A549 (cell line): Measurements from ENCODE around the gene LEF1. TPM values are rescaled to one million over a fixed set of nuclear protein-coding genes. Genes with fewer than 3 reads are reported as not detected.

Experiments
- ATAC-seq, 2 experiments: fragments of 200-7000 bp in 1 of 2; fragments of >200 bp in 1 of 2; cut with Nextera tagmentation in 1 of 2; cut with Tn5 transposase in 1 of 2; 3 replicates each; pipeline versions ENCODE4 v1.8.0 to v1.9.1; 2018 to 2020; ENCODE audit warnings: mild to moderate bottlenecking in 1 of 2, moderate library complexity in 1 of 2
- CTCF ChIA-PET: fragments of 300-600 bp; sonication (Branson Sonifier 250); formaldehyde crosslinking; extraction: SDS; loops from one replicate; lab custom pipeline; 2021; ENCODE audit warnings: antibody characterized with exemption, inconsistent platforms; lab: Yijun Ruan, JAX
- POLR2A ChIA-PET: fragments of 350-600 bp; formaldehyde crosslinking; extraction: SDS; loops from one replicate; lab custom pipeline; 2021; ENCODE audit warnings: antibody characterized with exemption, inconsistent platforms; lab: Yijun Ruan, JAX
- DNase-seq, 2 experiments: peaks; one replicate each; pipeline versions ENCODE4 v3.0.0 to v3.0.0-alpha.2; 2011 to 2016; ENCODE audit warnings: low read depth in 1 of 2, low spot score in 1 of 2
- FAIRE-seq: peaks from 2 replicates; lab custom pipeline; 2011; peaks lifted over from hg19 to GRCh38; lab: Jason Lieb, UNC
- H3K27ac ChIP-seq, 2 experiments: fragments of >200 bp; sonication (Bioruptor Twin); formaldehyde crosslinking; 3 replicates each; pipeline ENCODE4 v1.5.1; 2016 to 2017
- H3K4me1 ChIP-seq: fragments of >200 bp; sonication (Bioruptor Twin); formaldehyde crosslinking; 3 replicates; pipeline ENCODE4 v1.6.1; 2016
- H3K4me2 ChIP-seq: fragments of >200 bp; sonication (Bioruptor Twin); formaldehyde crosslinking; 3 replicates; pipeline ENCODE4 v1.6.1; 2016
- H3K4me3 ChIP-seq: fragments of >200 bp; sonication (Bioruptor Twin); formaldehyde crosslinking; 3 replicates; pipeline ENCODE4 v1.5.1; 2016
- H3K9me3 ChIP-seq: fragments of >200 bp; sonication (Bioruptor Twin); formaldehyde crosslinking; 3 replicates; pipeline ENCODE4 v1.6.1; 2016
- BCL3 ChIP-seq: fragments of >200 bp; sonication (Bioruptor Twin); formaldehyde crosslinking; IDR thresholded peaks from 3 replicates; pipeline ENCODE4 v1.6.1; 2016
- CBX2 ChIP-seq: fragments of 200-600 bp; sonication (generic); IDR thresholded peaks from 2 replicates; pipeline ENCODE4 v1.6.1; 2016; ENCODE audit warnings: low read depth, mild to moderate bottlenecking, borderline replicate concordance
- CBX8 ChIP-seq: fragments of 200-600 bp; sonication (generic); IDR thresholded peaks from 2 replicates; pipeline ENCODE4 v1.6.1; 2016
- EHMT2 ChIP-seq: fragments of 200-600 bp; sonication (generic); IDR thresholded peaks from 2 replicates; pipeline ENCODE4 v1.6.1; 2016; ENCODE audit warnings: antibody characterized with exemption, low read depth, mild to moderate bottlenecking, moderate library complexity
- EP300 ChIP-seq, 2 experiments: fragments of >200 bp; sonication (Bioruptor Twin); formaldehyde crosslinking; IDR thresholded peaks; 2 replicates in 1 of 2; 3 replicates in 1 of 2; pipeline ENCODE4 v1.6.1; 2016 to 2017
- FOSB ChIP-seq: fragments of 250-450 bp; sonication (Bioruptor Pico); IDR thresholded peaks from 2 replicates; pipeline ENCODE4 v1.5.0; 2020; ENCODE audit warnings: mild to moderate bottlenecking, moderate library complexity
- FOXS1 ChIP-seq: fragments of 250-450 bp; sonication (Bioruptor Pico); IDR thresholded peaks from 2 replicates; pipeline ENCODE4 v1.5.0; 2020; ENCODE audit warnings: mild to moderate bottlenecking, moderate library complexity
- JUN ChIP-seq, 2 experiments: fragments of >200 bp; sonication (Bioruptor Twin); formaldehyde crosslinking; IDR thresholded peaks; 2 replicates in 1 of 2; 3 replicates in 1 of 2; pipeline ENCODE4 v1.6.1; 2016 to 2017
- JUNB ChIP-seq: fragments of >200 bp; sonication (Bioruptor Twin); formaldehyde crosslinking; IDR thresholded peaks from 2 replicates; pipeline ENCODE4 v1.6.1; 2016
- KDM1A ChIP-seq: fragments of 200-600 bp; sonication (generic); IDR thresholded peaks from 2 replicates; pipeline ENCODE4 v1.6.1; 2016; ENCODE audit warnings: low read depth, mild to moderate bottlenecking
- MAX ChIP-seq: IDR thresholded peaks from 2 replicates; pipeline ENCODE4 v1.6.1; 2012
- MAZ ChIP-seq: fragments of 150-350 bp; IDR thresholded peaks from 2 replicates; pipeline ENCODE4 v1.6.1; 2014; ENCODE audit warnings: antibody characterized with exemption, low read depth, low read length, borderline replicate concordance
- NPAS2 ChIP-seq: fragments of 250-450 bp; sonication (Bioruptor Pico); IDR thresholded peaks from 2 replicates; pipeline ENCODE4 v1.8.0; 2022; ENCODE audit warnings: mild to moderate bottlenecking, moderate library complexity, borderline replicate concordance
- PHF8 ChIP-seq: fragments of 200-600 bp; sonication (generic); IDR thresholded peaks from 2 replicates; pipeline ENCODE4 v1.6.1; 2016; ENCODE audit warnings: low read depth, mild to moderate bottlenecking, antibody characterized with exemption, moderate library complexity, borderline replicate concordance
- RAD21 ChIP-seq, 2 experiments: fragments of >200 bp in 1 of 2; sonication (Bioruptor Twin) in 1 of 2; formaldehyde crosslinking in 1 of 2; IDR thresholded peaks in 1 of 2; conservative IDR thresholded peaks in 1 of 2; 2 replicates in 1 of 2; 3 replicates in 1 of 2; pipeline ENCODE4 v1.6.1; 2012 to 2018; ENCODE audit warnings: inconsistent platforms in 1 of 2
- RARB ChIP-seq: fragments of 250-450 bp; sonication (Bioruptor Pico); IDR thresholded peaks from 2 replicates; pipeline ENCODE4 v1.8.0; 2021; ENCODE audit warnings: mild to moderate bottlenecking, moderate library complexity
- RNF2 ChIP-seq: fragments of 200-600 bp; sonication (generic); IDR thresholded peaks from 2 replicates; pipeline ENCODE4 v1.6.1; 2016; ENCODE audit warnings: low read depth, mild to moderate bottlenecking, antibody characterized with exemption, moderate library complexity, borderline replicate concordance
- SMC3 ChIP-seq: fragments of >200 bp; sonication (Bioruptor Twin); formaldehyde crosslinking; IDR thresholded peaks from 3 replicates; pipeline ENCODE4 v1.6.1; 2018; ENCODE audit warnings: inconsistent platforms
- TP53 ChIP-seq: fragments of 250-450 bp; sonication (Bioruptor Pico); IDR thresholded peaks from 2 replicates; pipeline ENCODE4 v1.5.0; 2021; ENCODE audit warnings: mild to moderate bottlenecking, moderate library complexity
- ZNF302 ChIP-seq: fragments of 250-450 bp; sonication (Bioruptor Pico); IDR thresholded peaks from 2 replicates; pipeline ENCODE4 v1.9.0; 2021; ENCODE audit warnings: inconsistent platforms, mild to moderate bottlenecking, moderate library complexity
- WGBS: methylation state at CpG from one replicate; pipeline ENCODE4 v1.1.6; 2017; ENCODE audit errors: missing lambda C conversion rate; 5-methylcytosine and 5-hydroxymethylcytosine counted together
- polyA plus RNA-seq, 4 experiments: library from polyadenylated mRNA; depleted of rRNA in 3 of 4; stranded (reverse); fragments of >200 nt; fragmentation: RNase III in 1 of 4; extraction: RNeasy Plus Mini Kit Qiagen cat#74134 plus additional on column Dnase treatment in 1 of 4; gene quantifications; 2 replicates in 3 of 4; 3 replicates in 1 of 4; pipeline ENCODE4 v1.2.3, GENCODE V29; 2011 to 2017
- TF ChIP-seq, protein P1 (sequence below): fragments of 200-600 bp; sonication (generic); IDR thresholded peaks from 2 replicates; pipeline ENCODE4 v1.6.1; 2016; ENCODE audit warnings: antibody characterized with exemption, mild to moderate bottlenecking, moderate library complexity
- TF ChIP-seq, protein P2 (sequence below): fragments of 250-450 bp; sonication (Bioruptor Pico); IDR thresholded peaks from 2 replicates; pipeline ENCODE4 v1.5.0; 2020; ENCODE audit warnings: low read depth, mild to moderate bottlenecking, moderate library complexity
- TF ChIP-seq, protein P3 (sequence below): fragments of >200 bp; sonication (Bioruptor Twin); formaldehyde crosslinking; IDR thresholded peaks from 3 replicates; pipeline ENCODE4 v1.5.1; 2016
- TF ChIP-seq, protein P4 (sequence below): IDR thresholded peaks from 2 replicates; pipeline ENCODE4 v1.6.1; 2012; ENCODE audit warnings: low read depth, borderline replicate concordance

LEF1 gene
- polyA plus RNA-seq, 2 of the 4 experiments (the other 2 are of a cell fraction) = not detected

DNA sequence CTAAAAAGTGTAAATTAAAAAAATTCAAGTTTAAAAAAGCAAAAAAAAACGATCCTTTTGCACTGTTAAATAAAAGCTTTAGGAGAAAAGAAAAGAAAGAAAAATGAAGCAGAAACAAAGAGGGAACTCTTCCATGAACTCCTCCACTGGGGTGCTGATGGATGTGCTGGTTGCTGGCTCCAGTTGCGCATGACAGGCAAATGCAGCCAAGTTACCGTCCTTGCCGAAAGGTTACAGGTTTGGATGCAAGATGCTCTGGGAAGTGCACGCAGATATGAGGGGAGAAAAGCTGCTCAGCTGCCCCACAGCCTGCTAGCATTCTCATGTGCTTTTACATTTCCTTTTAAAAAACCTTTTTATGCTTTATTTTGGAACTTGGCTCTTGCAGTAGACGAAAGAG is 120.6 kb downstream of the LEF1 start:
- no peak for FAIRE-seq
- TF ChIP-seq RNF2 (no peak), MAZ (no peak)
- Histone ChIP-seq H3K4me2 (no peak overlapping the region), H3K4me3 (no peak overlapping the region), H3K9me3 (no peaks in the 10 kb centered on the region), H3K4me1 (no peaks in the 10 kb centered on the region), H3K27ac (no peak overlapping the region)
- 53% methylated on average over 6 of the region's 6 CpGs for WGBS
- POLR2A ChIA-PET = no interaction called here
- CTCF ChIA-PET = interaction anchor here (0.5 kb wide), 1 partner anchor 1856 kb away, joined by 4 read pairs; no protein-coding TSS in a partner anchor
- ATAC-seq = no peak
- DNase-seq = no peak

- FAIRE-seq = no peak
- no peak for TF ChIP-seq KDM1A
- no peak for TF ChIP-seq RAD21 (conservative IDR thresholded peaks at IDR 0.05 in 1 of 2, IDR thresholded peaks at IDR 0.05 in 1 of 2)
- no peak for TF ChIP-seq PHF8
- TF ChIP-seq TP53 (CRISPR knock-in tag) = no peak
- no peak for TF ChIP-seq RARB
- no peak for TF ChIP-seq MAX
- no peak for TF ChIP-seq CBX8
- TF ChIP-seq, protein P1, sequence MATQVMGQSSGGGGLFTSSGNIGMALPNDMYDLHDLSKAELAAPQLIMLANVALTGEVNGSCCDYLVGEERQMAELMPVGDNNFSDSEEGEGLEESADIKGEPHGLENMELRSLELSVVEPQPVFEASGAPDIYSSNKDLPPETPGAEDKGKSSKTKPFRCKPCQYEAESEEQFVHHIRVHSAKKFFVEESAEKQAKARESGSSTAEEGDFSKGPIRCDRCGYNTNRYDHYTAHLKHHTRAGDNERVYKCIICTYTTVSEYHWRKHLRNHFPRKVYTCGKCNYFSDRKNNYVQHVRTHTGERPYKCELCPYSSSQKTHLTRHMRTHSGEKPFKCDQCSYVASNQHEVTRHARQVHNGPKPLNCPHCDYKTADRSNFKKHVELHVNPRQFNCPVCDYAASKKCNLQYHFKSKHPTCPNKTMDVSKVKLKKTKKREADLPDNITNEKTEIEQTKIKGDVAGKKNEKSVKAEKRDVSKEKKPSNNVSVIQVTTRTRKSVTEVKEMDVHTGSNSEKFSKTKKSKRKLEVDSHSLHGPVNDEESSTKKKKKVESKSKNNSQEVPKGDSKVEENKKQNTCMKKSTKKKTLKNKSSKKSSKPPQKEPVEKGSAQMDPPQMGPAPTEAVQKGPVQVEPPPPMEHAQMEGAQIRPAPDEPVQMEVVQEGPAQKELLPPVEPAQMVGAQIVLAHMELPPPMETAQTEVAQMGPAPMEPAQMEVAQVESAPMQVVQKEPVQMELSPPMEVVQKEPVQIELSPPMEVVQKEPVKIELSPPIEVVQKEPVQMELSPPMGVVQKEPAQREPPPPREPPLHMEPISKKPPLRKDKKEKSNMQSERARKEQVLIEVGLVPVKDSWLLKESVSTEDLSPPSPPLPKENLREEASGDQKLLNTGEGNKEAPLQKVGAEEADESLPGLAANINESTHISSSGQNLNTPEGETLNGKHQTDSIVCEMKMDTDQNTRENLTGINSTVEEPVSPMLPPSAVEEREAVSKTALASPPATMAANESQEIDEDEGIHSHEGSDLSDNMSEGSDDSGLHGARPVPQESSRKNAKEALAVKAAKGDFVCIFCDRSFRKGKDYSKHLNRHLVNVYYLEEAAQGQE = no peak
- TF ChIP-seq NPAS2 (CRISPR knock-in tag) = no peak
- no peak for TF ChIP-seq JUN (IDR thresholded peaks at IDR 0.05)
- TF ChIP-seq FOSB (CRISPR knock-in tag) = no peak
- no peak for TF ChIP-seq JUNB
- TF ChIP-seq ZNF302 (CRISPR knock-in tag) = no peak
- TF ChIP-seq, all 56 proteins: peak for 0
These were observed 121.5 kb downstream of the LEF1 start for GRCh38 chr4:108047199-108047598.

DNA sequence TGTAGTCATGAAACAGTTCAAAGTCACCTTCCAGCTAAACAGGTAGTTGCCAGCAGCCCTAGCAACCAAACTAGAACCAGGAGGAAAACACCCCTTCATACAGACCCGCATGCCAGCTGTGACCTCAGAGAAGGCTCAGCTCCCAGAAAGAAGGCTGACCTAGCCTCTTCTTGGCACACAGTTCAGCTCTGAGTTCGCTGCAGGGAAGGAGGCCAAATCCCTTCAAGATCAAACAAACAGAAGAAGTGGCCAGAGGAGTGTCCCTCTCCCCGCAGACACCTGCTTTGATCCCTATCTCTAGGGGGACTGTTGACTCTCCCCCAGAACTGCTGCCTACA is 123.1 kb downstream of the LEF1 start:
- H3K4me1 ChIP-seq = no peaks in the 10 kb centered on the region
- H3K4me2 ChIP-seq = no peak overlapping the region
- ChIA-PET POLR2A (no interaction called here), CTCF (no interaction called here)
- DNase-seq (no peak), FAIRE-seq (no peak), ATAC-seq (no peak)
- H3K4me3 ChIP-seq = no peak overlapping the region
- no peaks in the 10 kb centered on the region for H3K9me3 ChIP-seq
- WGBS = 9% methylated on average over 3 of the region's 3 CpGs
- H3K27ac ChIP-seq = no peak overlapping the region
- TF ChIP-seq CBX2 (no peak), SMC3 (no peak), EHMT2 (no peak), CBX8 (no peak), FOXS1 (CRISPR knock-in tag) (no peak), PHF8 (no peak), EP300 (IDR thresholded peaks at IDR 0.05) (no peak), JUNB (no peak), BCL3 (no peak)
- TF ChIP-seq, protein P2, sequence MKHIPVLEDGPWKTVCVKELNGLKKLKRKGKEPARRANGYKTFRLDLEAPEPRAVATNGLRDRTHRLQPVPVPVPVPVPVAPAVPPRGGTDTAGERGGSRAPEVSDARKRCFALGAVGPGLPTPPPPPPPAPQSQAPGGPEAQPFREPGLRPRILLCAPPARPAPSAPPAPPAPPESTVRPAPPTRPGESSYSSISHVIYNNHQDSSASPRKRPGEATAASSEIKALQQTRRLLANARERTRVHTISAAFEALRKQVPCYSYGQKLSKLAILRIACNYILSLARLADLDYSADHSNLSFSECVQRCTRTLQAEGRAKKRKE = no peak
- TF ChIP-seq, protein P3, sequence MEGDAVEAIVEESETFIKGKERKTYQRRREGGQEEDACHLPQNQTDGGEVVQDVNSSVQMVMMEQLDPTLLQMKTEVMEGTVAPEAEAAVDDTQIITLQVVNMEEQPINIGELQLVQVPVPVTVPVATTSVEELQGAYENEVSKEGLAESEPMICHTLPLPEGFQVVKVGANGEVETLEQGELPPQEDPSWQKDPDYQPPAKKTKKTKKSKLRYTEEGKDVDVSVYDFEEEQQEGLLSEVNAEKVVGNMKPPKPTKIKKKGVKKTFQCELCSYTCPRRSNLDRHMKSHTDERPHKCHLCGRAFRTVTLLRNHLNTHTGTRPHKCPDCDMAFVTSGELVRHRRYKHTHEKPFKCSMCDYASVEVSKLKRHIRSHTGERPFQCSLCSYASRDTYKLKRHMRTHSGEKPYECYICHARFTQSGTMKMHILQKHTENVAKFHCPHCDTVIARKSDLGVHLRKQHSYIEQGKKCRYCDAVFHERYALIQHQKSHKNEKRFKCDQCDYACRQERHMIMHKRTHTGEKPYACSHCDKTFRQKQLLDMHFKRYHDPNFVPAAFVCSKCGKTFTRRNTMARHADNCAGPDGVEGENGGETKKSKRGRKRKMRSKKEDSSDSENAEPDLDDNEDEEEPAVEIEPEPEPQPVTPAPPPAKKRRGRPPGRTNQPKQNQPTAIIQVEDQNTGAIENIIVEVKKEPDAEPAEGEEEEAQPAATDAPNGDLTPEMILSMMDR = no peak
- TF ChIP-seq, protein P4, sequence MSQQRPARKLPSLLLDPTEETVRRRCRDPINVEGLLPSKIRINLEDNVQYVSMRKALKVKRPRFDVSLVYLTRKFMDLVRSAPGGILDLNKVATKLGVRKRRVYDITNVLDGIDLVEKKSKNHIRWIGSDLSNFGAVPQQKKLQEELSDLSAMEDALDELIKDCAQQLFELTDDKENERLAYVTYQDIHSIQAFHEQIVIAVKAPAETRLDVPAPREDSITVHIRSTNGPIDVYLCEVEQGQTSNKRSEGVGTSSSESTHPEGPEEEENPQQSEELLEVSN = no peak

More at GRCh38 chr4:108047199-108047598, 121.5 kb downstream of the LEF1 start:
- H3K4me1 ChIP-seq = no peaks in the 10 kb centered on the region
- ATAC-seq (no peak), DNase-seq (no peak)
- POLR2A ChIA-PET = no interaction called here
- no peak overlapping the region for H3K4me2 ChIP-seq
- WGBS = 93% methylated on average over 2 of the region's 2 CpGs
- no peak overlapping the region for H3K4me3 ChIP-seq
- CTCF ChIA-PET = no interaction called here
- no peaks in the 10 kb centered on the region for H3K9me3 ChIP-seq
- no peak overlapping the region for H3K27ac ChIP-seq
